Esophagus (tissue), 2 donors: ENCODE data around the gene ATP13A3. TPM values are rescaled to one million over a fixed set of nuclear protein-coding genes. Genes with fewer than 3 reads are reported as not detected.

ENCODE experiments used
- H3K27ac ChIP-seq, 2 donors: one replicate each; pipeline ENCODE4 v1.5.1; 2013; ENCODE audit warnings: low read depth in 2 of 2, mild to moderate bottlenecking in 2 of 2, inconsistent platforms in 1 of 2, low read length in 1 of 2, moderate library complexity in 1 of 2
- H3K27me3 ChIP-seq, 2 donors: one replicate each; pipeline ENCODE4 v1.6.1; 2013; ENCODE audit warnings: low read length in 2 of 2, control low read depth in 1 of 2, mild to moderate bottlenecking in 1 of 2; ENCODE audit not compliant: insufficient read depth in 2 of 2, control insufficient read depth in 1 of 2
- H3K36me3 ChIP-seq, 2 donors: one replicate each; pipeline ENCODE4 v1.6.1; 2013; ENCODE audit warnings: low read length in 1 of 2; ENCODE audit not compliant: control insufficient read depth in 2 of 2, insufficient read depth in 2 of 2
- H3K4me1 ChIP-seq, 2 donors: one replicate each; pipeline ENCODE4 v1.6.1; 2013; ENCODE audit warnings: low read length in 1 of 2; ENCODE audit not compliant: control insufficient read depth in 2 of 2, insufficient read depth in 2 of 2
- H3K4me3 ChIP-seq, 2 donors: one replicate each; pipeline ENCODE4 v1.5.1; 2013; ENCODE audit warnings: low read length in 2 of 2, mild to moderate bottlenecking in 2 of 2, low read depth in 1 of 2, moderate library complexity in 1 of 2
- H3K9me3 ChIP-seq, 2 donors: one replicate each; pipeline ENCODE4 v1.6.1; 2013; ENCODE audit warnings: mild to moderate bottlenecking in 2 of 2, low read depth in 1 of 2, low read length in 1 of 2, moderate library complexity in 1 of 2; ENCODE audit not compliant: control insufficient read depth in 2 of 2, insufficient read depth in 1 of 2
- WGBS, 2 donors: extraction: QIAGEN DNeasy Blood & Tissue Kit; methylation state at CpG; one replicate each; pipeline ENCODE4 v1.1.7; 2013; 5-methylcytosine and 5-hydroxymethylcytosine counted together
- polyA plus RNA-seq, 2 donors: library from polyadenylated mRNA; stranded (reverse); fragments of 200-250 nt; gene quantifications; one replicate each; pipeline ENCODE4 v1.2.3, GENCODE V29; 2013
- donor health status: healthy with polysubstance abuse.
- donor health status: Bipolar disorder and iron deficiency.

ATP13A3 gene
- polyA plus RNA-seq, 2 donors: 9.6 to 12.2 TPM

DNA sequence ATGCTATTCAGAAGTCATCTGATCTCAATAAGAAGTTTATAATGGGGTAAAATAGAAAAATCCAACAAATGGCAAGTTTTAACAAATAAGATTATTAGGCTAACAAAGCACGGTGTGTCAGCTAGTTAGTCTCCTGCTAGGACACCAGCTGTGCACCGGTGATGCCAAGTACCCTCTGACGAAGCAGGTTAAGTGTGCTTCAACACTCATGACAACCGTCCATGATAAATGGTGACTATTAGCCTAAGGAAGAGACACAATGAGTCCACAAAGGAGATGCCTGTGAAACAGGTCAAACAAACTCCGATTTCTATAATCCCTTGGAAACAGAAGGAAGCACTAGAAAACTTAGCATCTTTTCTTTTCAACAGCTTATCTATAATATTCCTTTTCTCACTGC is 36.5 kb downstream of the ATP13A3 start:
- no peaks in the 10 kb centered on the region for H3K27me3 ChIP-seq
- H3K4me1 ChIP-seq: no peaks in the 10 kb centered on the region
- no peak overlapping the region for H3K27ac ChIP-seq
- H3K36me3 ChIP-seq: peaks cover 5 to 15% of the 10 kb centered on the region in 2 donors
- H3K9me3 ChIP-seq: no peaks in the 10 kb centered on the region
- no peak overlapping the region for H3K4me3 ChIP-seq
- 82 to 84% methylated on average over 5 of the region's 5 CpGs for WGBS, 2 donors

- no peak overlapping the region for H3K4me3 ChIP-seq
- 80 to 84% methylated on average over 3 of the region's 3 CpGs for WGBS, 2 donors
- H3K4me1 ChIP-seq: no peaks in the 10 kb centered on the region
- H3K9me3 ChIP-seq: no peaks in the 10 kb centered on the region
- H3K27me3 ChIP-seq: no peaks in the 10 kb centered on the region
- H3K27ac ChIP-seq: no peak overlapping the region
- H3K36me3 ChIP-seq: peaks cover 5 to 15% of the 10 kb centered on the region in 2 donors
Measured at GRCh38 chr3:194449913-194450312, 36.9 kb downstream of the ATP13A3 start.

GRCh38 chr3:194447657-194448056 is 39.1 kb downstream of the ATP13A3 start:
- Histone ChIP-seq H3K27ac (no peak overlapping the region), H3K36me3 (peaks cover 5 to 11% of the 10 kb centered on the region in 2 donors)
- 88 to 95% methylated on average over 1 of the region's 1 CpG for WGBS, 2 donors

DNA sequence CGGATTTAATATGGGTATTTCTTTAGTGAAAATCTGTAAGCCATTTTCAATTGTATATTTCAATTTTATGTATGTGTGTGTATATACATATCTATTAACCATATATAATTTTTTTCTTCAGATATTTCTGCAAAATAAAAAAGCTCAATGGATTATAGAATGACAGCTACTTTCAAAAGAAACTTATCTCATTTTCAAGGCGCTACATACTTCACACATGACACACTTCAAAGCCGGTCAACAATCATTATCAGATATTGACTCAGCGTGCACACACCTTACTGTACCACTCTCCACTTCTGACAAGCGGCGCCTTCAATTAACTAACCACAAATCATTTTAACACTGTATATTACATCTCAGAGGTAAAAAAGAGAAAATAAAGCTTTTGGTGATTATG is 39.6 kb downstream of the ATP13A3 start:
- no peak overlapping the region for H3K27ac ChIP-seq
- no peaks in the 10 kb centered on the region for H3K4me1 ChIP-seq
- no peaks in the 10 kb centered on the region for H3K27me3 ChIP-seq
- no peak overlapping the region for H3K4me3 ChIP-seq
- no peaks in the 10 kb centered on the region for H3K9me3 ChIP-seq
- 66 to 90% methylated on average over 6 of the region's 6 CpGs for WGBS, 2 donors
- peaks cover 5 to 11% of the 10 kb centered on the region in 2 donors for H3K36me3 ChIP-seq

More at GRCh38 chr3:194447657-194448056, 39.1 kb downstream of the ATP13A3 start:
- no peaks in the 10 kb centered on the region for H3K4me1 ChIP-seq
- H3K27me3 ChIP-seq: no peaks in the 10 kb centered on the region
- no peaks in the 10 kb centered on the region for H3K9me3 ChIP-seq
- H3K4me3 ChIP-seq: no peak overlapping the region

DNA sequence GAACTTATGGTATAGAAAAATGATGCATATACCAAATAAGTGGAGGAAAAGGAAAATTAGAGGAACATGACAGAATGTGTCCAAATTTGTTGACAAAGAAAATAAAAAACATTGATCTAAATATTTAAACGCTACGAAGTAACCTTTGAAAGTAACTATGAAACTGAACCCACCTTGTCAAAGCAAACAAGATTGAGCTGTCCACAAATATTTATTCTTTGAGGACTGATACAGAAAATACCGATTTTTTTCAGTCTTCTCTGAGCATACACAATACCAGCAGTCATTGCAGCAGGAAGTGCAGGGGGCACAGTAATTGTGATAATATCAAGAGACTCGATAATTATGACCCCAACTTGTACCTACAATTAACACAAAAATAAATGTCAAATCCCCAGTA is 40.0 kb downstream of the ATP13A3 start:
- H3K36me3 ChIP-seq: peaks cover 5 to 11% of the 10 kb centered on the region in 2 donors
- H3K27me3 ChIP-seq: no peaks in the 10 kb centered on the region
- 59 to 82% methylated on average over 4 of the region's 4 CpGs for WGBS, 2 donors
- H3K9me3 ChIP-seq: no peaks in the 10 kb centered on the region
- no peaks in the 10 kb centered on the region for H3K4me1 ChIP-seq
- no peak overlapping the region for H3K27ac ChIP-seq
- no peak overlapping the region for H3K4me3 ChIP-seq

- Histone ChIP-seq H3K27ac (no peak overlapping the region), H3K36me3 (peaks cover 0 to 6% of the 10 kb centered on the region in 2 donors), H3K27me3 (no peaks in the 10 kb centered on the region), H3K4me1 (no peaks in the 10 kb centered on the region), H3K9me3 (no peaks in the 10 kb centered on the region), H3K4me3 (no peak overlapping the region)
- WGBS, 2 donors: 93 to 95% methylated on average over 13 of the region's 13 CpGs
Measured at GRCh38 chr3:194446172-194446571, 40.6 kb downstream of the ATP13A3 start.

DNA sequence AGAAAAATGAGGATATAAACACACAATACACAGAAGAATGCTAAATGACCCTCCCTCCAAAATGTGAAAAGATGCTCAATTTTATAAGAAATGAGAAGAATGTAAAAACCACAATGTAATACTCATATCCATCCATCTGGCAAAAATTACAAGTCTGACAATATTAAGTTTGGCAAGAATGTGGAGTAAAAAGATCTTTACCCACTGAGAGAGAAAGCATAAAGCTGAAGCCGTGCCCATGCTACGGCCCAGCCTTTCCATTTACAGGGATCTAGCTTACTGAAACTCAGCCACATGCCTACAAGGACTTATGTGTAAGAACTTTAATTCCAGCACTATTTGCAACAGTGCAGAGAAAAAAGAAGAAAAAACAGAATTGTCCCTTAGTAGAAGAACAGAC is 42.9 kb downstream of the ATP13A3 start:
- Histone ChIP-seq H3K27ac (no peak overlapping the region), H3K36me3 (peaks cover 3 to 4% of the 10 kb centered on the region in 2 donors), H3K4me1 (no peaks in the 10 kb centered on the region), H3K9me3 (no peaks in the 10 kb centered on the region), H3K4me3 (no peak overlapping the region), H3K27me3 (no peaks in the 10 kb centered on the region)
- 94 to 95% methylated on average over 2 of the region's 2 CpGs for WGBS, 2 donors

DNA sequence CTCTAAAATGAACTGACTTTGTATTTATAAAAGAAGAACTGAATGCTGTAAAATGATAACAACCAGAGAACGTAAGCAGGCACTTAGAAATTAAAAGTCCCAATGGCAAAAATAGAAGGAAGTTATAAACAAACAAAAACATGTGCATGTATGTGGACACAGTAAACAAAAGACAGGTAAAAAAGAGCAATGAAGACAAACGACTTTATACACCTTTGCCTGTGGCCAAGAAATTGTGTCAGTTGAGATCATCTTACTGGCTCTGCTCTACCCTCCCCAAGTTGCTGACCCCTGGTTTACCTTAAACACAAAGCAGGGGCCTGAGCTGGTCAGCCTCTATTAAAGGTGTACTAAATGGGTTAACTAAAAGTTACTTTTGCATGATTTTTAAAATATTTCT is 46.0 kb downstream of the ATP13A3 start:
- no peak overlapping the region for H3K4me3 ChIP-seq
- WGBS, 2 donors: 46 to 58% methylated on average over 2 of the region's 2 CpGs
- peaks cover 2 to 4% of the 10 kb centered on the region in 2 donors for H3K36me3 ChIP-seq
- H3K9me3 ChIP-seq: no peaks in the 10 kb centered on the region
- H3K27me3 ChIP-seq: no peaks in the 10 kb centered on the region
- H3K27ac ChIP-seq: no peak overlapping the region
- no peaks in the 10 kb centered on the region for H3K4me1 ChIP-seq

GRCh38 chr3:194439881-194440550 is 46.8 kb downstream of the ATP13A3 start:
- Histone ChIP-seq H3K27ac (no peak overlapping the region), H3K4me1 (no peaks in the 10 kb centered on the region), H3K4me3 (no peak overlapping the region), H3K36me3 (peaks cover 2 to 4% of the 10 kb centered on the region in 2 donors), H3K9me3 (no peaks in the 10 kb centered on the region), H3K27me3 (no peaks in the 10 kb centered on the region)
- 74 to 76% methylated on average over 6 of the region's 6 CpGs for WGBS, 2 donors

- 81 to 95% methylated on average over 3 of the region's 3 CpGs for WGBS, 2 donors
- Histone ChIP-seq H3K36me3 (peaks cover 4 to 5% of the 10 kb centered on the region in 2 donors), H3K9me3 (no peaks in the 10 kb centered on the region), H3K27ac (no peak overlapping the region), H3K4me1 (no peaks in the 10 kb centered on the region), H3K4me3 (no peak overlapping the region), H3K27me3 (no peaks in the 10 kb centered on the region)
Measured at GRCh38 chr3:194434503-194434902, 52.3 kb downstream of the ATP13A3 start.
